GM19193 (cell line): ENCODE data around the gene MICOS13.

Experiments used
- POLR2A ChIP-seq: IDR thresholded peaks from 4 replicates; pipeline ENCODE4 v1.6.1; 2011; ENCODE audit not compliant: insufficient read depth, insufficient read length; ENCODE audit errors: extremely low read depth

MICOS13 gene

GRCh38 chr19:5707576-5708575, 27.6 kb upstream of the MICOS13 start:
- no peak for TF ChIP-seq POLR2A

- TF ChIP-seq POLR2A: no peak
Measured at GRCh38 chr19:5706876-5707573, 26.7 kb upstream of the MICOS13 start.

GRCh38 chr19:5705552-5705951, 25.2 kb upstream of the MICOS13 start:
- no peak for TF ChIP-seq POLR2A

- TF ChIP-seq POLR2A: no peak
Measured at GRCh38 chr19:5703819-5704818, 23.8 kb upstream of the MICOS13 start.

- TF ChIP-seq POLR2A: no peak
Measured at GRCh38 chr19:5700455-5701092, 20.3 kb upstream of the MICOS13 start.

GRCh38 chr19:5698635-5699422, 18.5 kb upstream of the MICOS13 start:
- no peak for TF ChIP-seq POLR2A

- no peak for TF ChIP-seq POLR2A
Measured at GRCh38 chr19:5697890-5698634, 17.7 kb upstream of the MICOS13 start.

- TF ChIP-seq POLR2A: no peak
Measured at GRCh38 chr19:5697022-5697889, 16.9 kb upstream of the MICOS13 start.

- TF ChIP-seq POLR2A: no peak
Measured at GRCh38 chr19:5696196-5697021, 16.1 kb upstream of the MICOS13 start.

- peak; percentile 13 for TF ChIP-seq POLR2A
Measured at GRCh38 chr19:5695649-5696195, 15.4 kb upstream of the MICOS13 start.
